H1 (cell line): Measurements from ENCODE around the gene ALDOA. TPM values are rescaled to one million over a fixed set of nuclear protein-coding genes. Genes with fewer than 3 reads are reported as not detected.

Experiments
- CTCF ChIA-PET: fragments of 300-600 bp; sonication (Branson Sonifier 250); formaldehyde crosslinking; loops from one replicate; lab custom pipeline; 2021; ENCODE audit not compliant: partially characterized antibody; lab: Charles Lee
- POLR2A ChIA-PET: fragments of 300-600 bp; sonication (Branson Sonifier 250); formaldehyde crosslinking; loops from one replicate; lab custom pipeline; 2021; ENCODE audit warnings: inconsistent platforms; ENCODE audit not compliant: partially characterized antibody; lab: Charles Lee
- DNase-seq, 2 experiments: peaks; one replicate each; pipeline versions ENCODE4 v3.0.0 to v3.0.0-alpha.2; 2010 to 2022; ENCODE audit warnings: low spot score in 2 of 2, low read depth in 1 of 2, mixed read lengths in 1 of 2
- FAIRE-seq: peaks from 2 replicates; lab custom pipeline; 2011; peaks lifted over from hg19 to GRCh38; lab: Jason Lieb, UNC
- H2AFZ ChIP-seq: 2 replicates; pipeline ENCODE4 v1.8.1; 2012; ENCODE audit warnings: low read length, inconsistent platforms
- H2AK5ac ChIP-seq: 2 replicates; pipeline ENCODE4 v1.6.1; 2013; ENCODE audit warnings: low read depth, low read length
- H2BK120ac ChIP-seq: replicated peaks from 2 replicates; pipeline ENCODE3; 2013; ENCODE audit warnings: low read depth, low read length, inconsistent platforms
- H2BK12ac ChIP-seq: 2 replicates; pipeline ENCODE4 v1.6.1; 2013; ENCODE audit warnings: low read depth, low read length
- H2BK15ac ChIP-seq: 2 replicates; pipeline ENCODE4 v1.6.1; 2013; ENCODE audit warnings: low read length
- H2BK20ac ChIP-seq: 2 replicates; pipeline ENCODE4 v1.6.1; 2013; ENCODE audit warnings: low read length
- H2BK5ac ChIP-seq: 2 replicates; pipeline ENCODE4 v1.6.1; 2013; ENCODE audit warnings: low read depth, low read length
- H3K14ac ChIP-seq: 2 replicates; pipeline ENCODE4 v1.6.1; 2013; ENCODE audit warnings: inconsistent platforms; ENCODE audit not compliant: insufficient read length
- H3K18ac ChIP-seq: 2 replicates; pipeline ENCODE4 v1.6.1; 2013; ENCODE audit warnings: low read length; ENCODE audit errors: extremely low read depth
- H3K23ac ChIP-seq: 2 replicates; pipeline ENCODE4 v1.6.1; 2013; ENCODE audit warnings: inconsistent platforms; ENCODE audit not compliant: insufficient read length
- H3K23me2 ChIP-seq: 2 replicates; pipeline ENCODE4 v1.6.1; 2013; ENCODE audit warnings: low read depth, low read length
- H3K27ac ChIP-seq: 2 replicates; pipeline ENCODE4 v1.6.1; 2011; ENCODE audit warnings: low read depth, low read length, inconsistent platforms
- H3K27me3 ChIP-seq, 4 experiments: replicated peaks in 1 of 4; 1 replicate in 1 of 4; 2 replicates in 3 of 4; pipeline versions ENCODE4 v1.6.1 to v1.8.1; 2011 to 2013; ENCODE audit warnings: low read length in 3 of 4, mild to moderate bottlenecking in 3 of 4, inconsistent platforms in 2 of 4, mixed read lengths in 2 of 4, moderate library complexity in 1 of 4; ENCODE audit not compliant: control insufficient read depth in 3 of 4, insufficient read depth in 3 of 4; ENCODE audit errors: extremely low read depth in 1 of 4
- H3K36me3 ChIP-seq, 4 experiments: 2 replicates each; pipeline versions ENCODE4 v1.6.1 to v1.8.1; 2011 to 2013; ENCODE audit warnings: mild to moderate bottlenecking in 4 of 4, low read length in 3 of 4, moderate library complexity in 2 of 4, control low read depth in 1 of 4, inconsistent platforms in 1 of 4; ENCODE audit not compliant: insufficient read depth in 4 of 4, control insufficient read depth in 2 of 4
- H3K4ac ChIP-seq: replicated peaks from 2 replicates; pipeline ENCODE3; 2013; ENCODE audit warnings: low read length, low read depth, mixed read lengths, inconsistent platforms; ENCODE audit not compliant: insufficient read length
- H3K4me1 ChIP-seq, 4 experiments: replicated peaks in 1 of 4; 1 replicate in 1 of 4; 2 replicates in 3 of 4; pipeline versions ENCODE4 v1.6.1 to v1.8.1; 2011 to 2013; ENCODE audit warnings: low read length in 3 of 4, inconsistent platforms in 2 of 4, mixed read lengths in 1 of 4; ENCODE audit not compliant: insufficient read depth in 4 of 4, control insufficient read depth in 3 of 4
- H3K4me2 ChIP-seq, 2 experiments: 2 replicates each; pipeline versions ENCODE4 v1.6.1 to v1.8.1; 2011 to 2013; ENCODE audit warnings: low read depth in 2 of 2, low read length in 2 of 2, control low read depth in 1 of 2, inconsistent platforms in 1 of 2, mild to moderate bottlenecking in 1 of 2; ENCODE audit not compliant: insufficient read depth in 1 of 2
- H3K4me3 ChIP-seq, 4 experiments: fragments of 200-600, 300-600 bp in 1 of 4; sonication (generic), shearing (Covaris generic), sonication (Bioruptor Twin) in 1 of 4; 2 replicates each; pipeline versions ENCODE4 v1.5.1 to v1.8.1; 2011 to 2016; ENCODE audit warnings: low read length in 4 of 4, low read depth in 3 of 4, control low read depth in 2 of 4, inconsistent platforms in 2 of 4, mild to moderate bottlenecking in 2 of 4, mixed read lengths in 1 of 4, moderate library complexity in 1 of 4; ENCODE audit not compliant: insufficient read depth in 2 of 4; ENCODE audit errors: extremely low read depth in 1 of 4
- H3K56ac ChIP-seq: replicated peaks from 2 replicates; pipeline ENCODE3; 2013; ENCODE audit warnings: low read depth, mild to moderate bottlenecking, mixed read lengths, low read length, inconsistent platforms; ENCODE audit not compliant: insufficient read length
- H3K79me1 ChIP-seq: 2 replicates; pipeline ENCODE4 v1.6.1; 2013; ENCODE audit warnings: low read depth, low read length, control low read depth
- H3K79me2 ChIP-seq, 2 experiments: 2 replicates each; pipeline versions ENCODE4 v1.6.1 to v1.8.1; 2012 to 2013; ENCODE audit warnings: low read length in 2 of 2, mild to moderate bottlenecking in 2 of 2, inconsistent platforms in 1 of 2; ENCODE audit not compliant: insufficient read depth in 2 of 2, control insufficient read depth in 1 of 2
- H3K9ac ChIP-seq, 4 experiments: replicated peaks in 1 of 4; 1 replicate in 1 of 4; 2 replicates in 3 of 4; pipeline versions ENCODE4 v1.6.1 to v1.8.1; 2011 to 2013; ENCODE audit warnings: low read depth in 3 of 4, low read length in 3 of 4, control low read depth in 2 of 4, mild to moderate bottlenecking in 2 of 4, moderate library complexity in 2 of 4, inconsistent platforms in 1 of 4; ENCODE audit errors: extremely low read depth in 1 of 4
- H3K9me3 ChIP-seq, 2 experiments: 2 replicates each; pipeline versions ENCODE4 v1.6.1 to v1.8.1; 2012 to 2013; ENCODE audit warnings: mild to moderate bottlenecking in 2 of 2, moderate library complexity in 2 of 2, control low read depth in 1 of 2, inconsistent platforms in 1 of 2, low read depth in 1 of 2, low read length in 1 of 2, mixed read lengths in 1 of 2; ENCODE audit not compliant: insufficient read depth in 2 of 2
- H4K20me1 ChIP-seq, 2 experiments: replicated peaks in 1 of 2; 2 replicates each; pipeline versions ENCODE3 to v1.8.1; 2011 to 2013; ENCODE audit warnings: inconsistent platforms in 2 of 2, low read length in 2 of 2, mild to moderate bottlenecking in 1 of 2; ENCODE audit not compliant: insufficient read depth in 2 of 2, control insufficient read depth in 1 of 2
- H4K5ac ChIP-seq: 2 replicates; pipeline ENCODE4 v1.6.1; 2013; ENCODE audit warnings: low read length, low read depth, mixed read lengths, inconsistent platforms; ENCODE audit not compliant: insufficient read length
- H4K8ac ChIP-seq: 2 replicates; pipeline ENCODE4 v1.8.0; 2013; ENCODE audit warnings: mild to moderate bottlenecking, moderate library complexity, low read length, inconsistent platforms; ENCODE audit not compliant: insufficient read depth; ENCODE audit errors: extremely low read depth
- H4K91ac ChIP-seq: replicated peaks from 2 replicates; pipeline ENCODE3; 2013; ENCODE audit warnings: low read length, mixed read lengths, inconsistent platforms; ENCODE audit not compliant: insufficient read length
- MAX ChIP-seq: IDR thresholded peaks from 2 replicates; pipeline ENCODE4 v1.6.1; 2012; ENCODE audit warnings: inconsistent platforms
- NANOG ChIP-seq: IDR thresholded peaks from 2 replicates; pipeline ENCODE4 v1.6.1; 2011; ENCODE audit warnings: low read length, low read depth, mild to moderate bottlenecking, inconsistent platforms; ENCODE audit not compliant: insufficient read depth, poor library complexity, severe bottlenecking
- SP2 ChIP-seq: IDR thresholded peaks from 2 replicates; pipeline ENCODE4 v1.6.1; 2012; ENCODE audit warnings: mild to moderate bottlenecking, low read length, inconsistent platforms
- SRF ChIP-seq: IDR thresholded peaks from 2 replicates; pipeline ENCODE4 v1.6.1; 2011; ENCODE audit warnings: mild to moderate bottlenecking, low read depth, low read length, moderate library complexity
- WGBS, 2 experiments: shearing (Covaris generic) in 1 of 2; methylation state at CpG; one replicate each; pipeline versions ENCODE4 v1.1.6 to v1.1.7; 2013 to 2015; ENCODE audit warnings: low lambda C conversion rate in 2 of 2, mixed read lengths in 2 of 2, inconsistent platforms in 1 of 2, low coverage in 1 of 2, missing lambda C conversion rate in 1 of 2; ENCODE audit not compliant: insufficient replicate concordance in 2 of 2, insufficient coverage in 1 of 2, insufficient read length in 1 of 2; ENCODE audit errors: extremely low coverage in 1 of 2, missing lambda C conversion rate in 1 of 2; 5-methylcytosine and 5-hydroxymethylcytosine counted together
- polyA plus RNA-seq, 7 experiments: library from polyadenylated mRNA; depleted of rRNA in 3 of 7; stranded (reverse) in 5 of 7; unstranded in 2 of 7; fragments of >200 nt in 5 of 7; fragments of 200-250 nt in 2 of 7; gene quantifications; 1 replicate in 5 of 7; 2 replicates in 1 of 7; 4 replicates in 1 of 7; pipeline versions ENCODE4 v1.2.1 to v1.2.3, GENCODE V29; 2011 to 2013; ENCODE audit warnings: missing spikeins in 2 of 7, mixed read lengths in 2 of 7
- total RNA-seq: library from RNA; stranded (reverse); fragmentation: NEBNext Ultra II Directional; extraction: Animal tissue kit (Norgen Biotek cat#: 25700); gene quantifications from 2 replicates; pipeline ENCODE4 v1.2.1, GENCODE V29; 2021

The ALDOA gene
- total and polyA plus RNA-seq, 2 of the 8 experiments (the other 6 are each of a cell fraction or from before 2014, with no cell fraction given), result 1,072 to 1,083 TPM

- POLR2A ChIA-PET, result interaction anchor here (9.9 to 21.2 kb wide), 2 partner anchors 10 to 12 kb away, joined by 151 to 353 read pairs; partner anchors contain the start of genes ALDOA, TBX6 and YPEL3
- Histone ChIP-seq H3K18ac (no peak overlapping the region), H3K4me2 (no peak overlapping the region), H3K23me2 (peaks cover 7% of the 10 kb centered on the region; the same call in 1 of the 2 replicates), H3K14ac (no peak overlapping the region), H3K27me3 (no peaks in the 10 kb centered on the region), H2BK20ac (no peak overlapping the region), H3K23ac (no peak overlapping the region), H2AFZ (no peak overlapping the region), H3K4me3 (no peak overlapping the region), H3K9me3 (no peaks in the 10 kb centered on the region), H4K5ac (no peak overlapping the region), H4K20me1 (peaks cover 19 to 30% of the 10 kb centered on the region in 2 experiments), H2AK5ac (no peak overlapping the region), H2BK5ac (no peak overlapping the region), H3K27ac (no peak overlapping the region), H3K9ac (no peak overlapping the region), H3K4me1 (peaks cover 0 to 7% (median 1%) of the 10 kb centered on the region in 4 experiments; a peak in 2 of 7 replicates), H2BK12ac (no peak overlapping the region), H4K8ac (no peak overlapping the region), H3K79me2 (peaks cover 11 to 35% of the 10 kb centered on the region in 2 experiments), H3K56ac (no peak overlapping the region), H4K91ac (no peak overlapping the region), H3K79me1 (peaks cover 12% of the 10 kb centered on the region), H3K4ac (no peak overlapping the region), H3K36me3 (peaks cover 18 to 46% (median 29%) of the 10 kb centered on the region in 4 experiments; a peak in 7 of 8 replicates), H2BK15ac (no peak overlapping the region), H2BK120ac (no peak overlapping the region)
- CTCF ChIA-PET, result interaction anchor here (1.2 to 5.9 kb wide), 4 partner anchors 11 to 24 kb away, joined by 3 to 46 read pairs (median 6); partner anchors contain the start of gene TBX6
- DNase-seq (no peak), FAIRE-seq (no peak)
- WGBS, 2 experiments, result 96% methylated on average over 7 of the region's 7 CpGs; no CpG with 5 or more reads in 1 of the 2 experiments
- TF ChIP-seq SP2, result no peak
- no peak for TF ChIP-seq SRF
- no peak for TF ChIP-seq NANOG
- TF ChIP-seq MAX, result no peak
Measured at GRCh38 chr16:30078744-30079143, 13.2 kb downstream of the ALDOA start.
